OCI-LY7 (cell line): ENCODE data around the gene RIN3. TPM values are rescaled to one million over a fixed set of nuclear protein-coding genes. Genes with fewer than 3 reads are reported as not detected.

Source experiments
- BruUV-seq: library from RNA; stranded (reverse); fragments of 400-500 nt; replicated peaks from 2 replicates; lab custom pipeline; 2021; lab: Mats Ljungman, UMichigan
- CTCF ChIA-PET: fragments of 300-600 bp; sonication (Branson Sonifier 250); formaldehyde crosslinking; loops from one replicate; lab custom pipeline; 2022; ENCODE audit warnings: antibody characterized with exemption; ENCODE audit not compliant: unreplicated experiment; lab: Charles Lee
- POLR2A ChIA-PET: fragments of 300-600 bp; sonication (Branson Sonifier 250); formaldehyde crosslinking; loops from one replicate; lab custom pipeline; 2022; ENCODE audit warnings: antibody characterized with exemption; lab: Charles Lee
- DNase-seq: peaks from one replicate; pipeline ENCODE4 v3.0.0-alpha.2; 2015; ENCODE audit warnings: low spot score
- H2AFZ ChIP-seq: fragments of 200-600 bp; sonication (generic), shearing (Covaris generic); 2 replicates; pipeline ENCODE4 v1.6.1; 2014; ENCODE audit warnings: mild to moderate bottlenecking, antibody characterized with exemption, low read length, moderate library complexity
- H3K27ac ChIP-seq: fragments of 200-600 bp; sonication (generic); 2 replicates; pipeline ENCODE4 v1.5.1; 2014; ENCODE audit warnings: mixed run types, low read depth, mild to moderate bottlenecking, moderate library complexity, low read length, inconsistent platforms; ENCODE audit not compliant: poor library complexity, severe bottlenecking
- H3K36me3 ChIP-seq: fragments of 200-600 bp; sonication (generic); 2 replicates; pipeline ENCODE4 v1.6.1; 2014; ENCODE audit warnings: mild to moderate bottlenecking, antibody characterized with exemption, low read length, moderate library complexity, mixed read lengths; ENCODE audit not compliant: insufficient read depth
- H3K4me1 ChIP-seq: fragments of 200-600 bp; sonication (generic); 2 replicates; pipeline ENCODE4 v1.5.1; 2014; ENCODE audit warnings: mild to moderate bottlenecking, low read length; ENCODE audit not compliant: insufficient read depth, poor library complexity, severe bottlenecking
- H3K4me2 ChIP-seq: fragments of 200-600 bp; sonication (generic); 2 replicates; pipeline ENCODE4 v1.6.1; 2014; ENCODE audit warnings: mild to moderate bottlenecking, low read length
- H3K4me3 ChIP-seq: fragments of 200-600 bp; sonication (generic); 2 replicates; pipeline ENCODE4 v1.5.1; 2014; ENCODE audit warnings: mild to moderate bottlenecking, low read depth, low read length; ENCODE audit not compliant: poor library complexity, severe bottlenecking
- H3K79me2 ChIP-seq: fragments of 200-600 bp; sonication (generic); 2 replicates; pipeline ENCODE4 v1.6.1; 2016; ENCODE audit warnings: low read depth, mild to moderate bottlenecking, low read length, moderate library complexity, mixed read lengths; ENCODE audit not compliant: insufficient read depth
- H3K9me2 ChIP-seq: fragments of 200-600 bp; sonication (generic); 2 replicates; pipeline ENCODE4 v1.6.1; 2016; ENCODE audit warnings: mild to moderate bottlenecking, low read length, mixed read lengths; ENCODE audit not compliant: insufficient read depth
- H3K9me3 ChIP-seq: fragments of 200-600 bp; sonication (generic); 2 replicates; pipeline ENCODE4 v1.6.1; 2014; ENCODE audit warnings: mild to moderate bottlenecking, mixed run types, low read length, mixed read lengths
- H4K20me1 ChIP-seq: fragments of 200-600 bp; sonication (generic); 2 replicates; pipeline ENCODE4 v1.6.1; 2014; ENCODE audit warnings: mild to moderate bottlenecking, antibody characterized with exemption, low read length, moderate library complexity, mixed read lengths; ENCODE audit not compliant: insufficient read depth
- CTCF ChIP-seq: fragments of 200-600 bp; sonication (generic); conservative IDR thresholded peaks from 2 replicates; pipeline ENCODE4 v1.5.1; 2014; ENCODE audit warnings: mild to moderate bottlenecking, antibody characterized with exemption, low read length, moderate library complexity, mixed read lengths
- EZH2phosphoT487 ChIP-seq: fragments of 200-600 bp; sonication (generic); IDR thresholded peaks from 2 replicates; pipeline ENCODE4 v1.6.1; 2018; ENCODE audit warnings: low read depth, borderline replicate concordance, mild to moderate bottlenecking, mixed run types, antibody characterized with exemption, low read length, moderate library complexity, mixed read lengths
- intact Hi-C: fragments of 100-400 bp; cut with micrococcal nuclease; formaldehyde crosslinking; loops from one replicate; pipeline ENCODE4 v1.10.0; 2022; ENCODE audit not compliant: unreplicated experiment
- total RNA-seq, 2 experiments: library from RNA; depleted of rRNA in 1 of 2; stranded (reverse); fragments of >200 nt in 1 of 2; shearing (Covaris generic) in 1 of 2; gene quantifications; 2 replicates each; pipeline ENCODE4 v1.2.3, GENCODE V29; 2014 to 2022

The RIN3 gene
- total RNA-seq, 2 experiments from 2014 or later: not detected

GRCh38 chr14:92710001-92710341, 196.4 kb downstream of the RIN3 start:
- H3K4me2 ChIP-seq: no peak overlapping the region
- H3K27ac ChIP-seq: no peak overlapping the region
- H3K4me3 ChIP-seq: no peak overlapping the region
- TF ChIP-seq CTCF (no peak), EZH2phosphoT487 (no peak)
- H3K9me2 ChIP-seq: no peaks in the 10 kb centered on the region
- H4K20me1 ChIP-seq: no peaks in the 10 kb centered on the region
- peaks cover 8% of the 10 kb centered on the region; the same call in 1 of the 2 replicates for H3K36me3 ChIP-seq
- no peaks in the 10 kb centered on the region for H3K9me3 ChIP-seq
- intact Hi-C loops: no loop called here
- H3K79me2 ChIP-seq: no peaks in the 10 kb centered on the region
- no TSS peak for BruUV-seq
- H2AFZ ChIP-seq: no peak overlapping the region
- CTCF ChIA-PET: no interaction called here
- DNase-seq: no peak
- H3K4me1 ChIP-seq: no peaks in the 10 kb centered on the region
- POLR2A ChIA-PET: no interaction called here

- ChIA-PET POLR2A (interaction anchor here (1.3 kb wide), 1 partner anchor 26 kb away, joined by 3 read pairs; no protein-coding TSS in a partner anchor), CTCF (no interaction called here)
- BruUV-seq: no TSS peak
- Histone ChIP-seq H3K36me3 (no peaks in the 10 kb centered on the region; the same call in 1 of the 2 replicates), H3K4me1 (no peaks in the 10 kb centered on the region), H3K4me3 (no peak overlapping the region), H3K4me2 (no peak overlapping the region), H2AFZ (no peak overlapping the region), H3K79me2 (no peaks in the 10 kb centered on the region), H3K9me2 (no peaks in the 10 kb centered on the region), H3K27ac (no peak overlapping the region), H3K9me3 (no peaks in the 10 kb centered on the region), H4K20me1 (no peaks in the 10 kb centered on the region)
- no peak for DNase-seq
- intact Hi-C loops: no loop called here
- TF ChIP-seq CTCF (no peak), EZH2phosphoT487 (no peak)
Observed at GRCh38 chr14:92711976-92712653, 198.5 kb downstream of the RIN3 start.

- no peaks in the 10 kb centered on the region for H3K9me2 ChIP-seq
- BruUV-seq: no TSS peak
- no peak overlapping the region for H3K27ac ChIP-seq
- no peak overlapping the region for H3K4me3 ChIP-seq
- intact Hi-C loops: no loop called here
- CTCF ChIA-PET: no interaction called here
- H3K4me2 ChIP-seq: no peak overlapping the region
- no peaks in the 10 kb centered on the region for H4K20me1 ChIP-seq
- no peak for TF ChIP-seq EZH2phosphoT487
- TF ChIP-seq CTCF: no peak
- H3K79me2 ChIP-seq: no peaks in the 10 kb centered on the region
- H2AFZ ChIP-seq: no peak overlapping the region
- POLR2A ChIA-PET: interaction anchor here (1.3 kb wide), 1 partner anchor 26 kb away, joined by 3 read pairs; no protein-coding TSS in a partner anchor
- no peak for DNase-seq
- H3K36me3 ChIP-seq: no peaks in the 10 kb centered on the region; the same call in 1 of the 2 replicates
- no peaks in the 10 kb centered on the region for H3K9me3 ChIP-seq
- no peaks in the 10 kb centered on the region for H3K4me1 ChIP-seq
Observed at GRCh38 chr14:92712654-92713051, 199.1 kb downstream of the RIN3 start.
